COR-L47 (cell line): ENCODE results near the gene TMEM19.

Experiments used
- DNase-seq: peaks from one replicate; lab custom pipeline; 2025; lab: John Stamatoyannopoulos, UW

The TMEM19 gene

DNA sequence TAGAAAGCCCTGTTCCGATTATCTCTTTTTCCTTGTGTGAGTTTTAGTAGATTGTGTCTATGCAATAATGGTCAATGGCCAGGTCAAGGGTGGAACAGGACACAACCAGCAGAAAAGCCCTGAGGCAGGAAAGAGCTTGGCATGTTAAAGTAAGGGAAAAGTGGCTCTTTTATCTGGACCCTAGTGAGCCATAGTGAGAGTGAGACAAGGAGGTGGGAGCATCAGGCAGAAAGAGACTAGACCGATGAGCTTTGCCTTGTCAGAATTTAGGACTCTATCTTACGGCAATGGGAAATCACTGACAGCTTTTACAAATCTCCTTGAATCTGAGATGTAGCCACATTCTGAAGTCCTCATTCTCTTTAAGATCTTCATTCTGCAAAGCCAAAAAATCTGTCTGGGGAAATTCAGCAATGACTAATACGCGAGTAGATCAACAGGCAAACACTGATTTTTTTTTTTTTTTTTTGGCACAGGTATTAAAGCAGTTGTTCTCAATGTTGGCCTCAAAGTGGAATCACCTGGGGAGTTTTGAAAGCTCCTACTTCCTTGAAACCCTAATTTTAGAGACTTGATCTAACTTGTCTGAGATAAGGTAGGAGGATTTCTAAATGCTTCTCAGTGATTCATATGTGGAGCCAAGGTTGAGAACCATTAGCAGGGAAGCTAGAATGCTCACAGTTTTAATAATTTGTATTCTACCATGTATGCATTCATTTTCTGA lies 33.9 kb downstream of the TMEM19 start:
- DNase-seq, result no peak

DNA sequence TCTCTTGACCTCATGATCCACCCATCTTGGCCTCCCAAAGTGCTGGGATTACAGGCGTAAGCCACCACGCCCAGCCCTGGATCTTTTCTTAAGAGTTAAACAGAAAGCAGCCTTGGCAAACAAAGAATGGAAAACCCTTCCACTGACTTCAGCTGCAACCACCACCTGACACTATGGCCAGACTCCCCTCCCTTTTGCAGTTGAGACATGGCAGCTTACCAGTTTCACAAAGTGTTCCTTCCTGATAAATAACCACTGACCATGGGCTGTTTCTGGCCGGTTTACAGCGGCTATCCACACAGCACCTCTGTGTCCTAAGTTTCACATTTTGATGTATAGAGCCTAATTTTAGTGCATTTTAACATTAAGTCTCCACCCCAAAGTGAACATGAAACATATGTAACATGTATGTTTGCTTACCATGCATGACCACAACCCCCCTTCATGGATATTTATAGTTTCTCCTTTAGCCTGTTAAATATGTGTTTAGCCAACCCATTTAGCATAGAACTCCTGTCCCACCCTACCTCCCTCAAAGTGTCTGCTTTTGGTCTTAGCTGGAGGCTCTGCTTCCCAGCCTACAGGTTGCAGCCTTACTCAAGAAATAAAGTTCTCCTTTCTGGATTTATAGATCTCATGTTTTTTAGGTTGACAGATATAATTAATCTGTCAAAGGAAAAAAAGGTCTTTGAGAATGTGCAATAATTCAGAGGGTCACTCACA lies 36.1 kb downstream of the TMEM19 start:
- no peak for DNase-seq

DNA sequence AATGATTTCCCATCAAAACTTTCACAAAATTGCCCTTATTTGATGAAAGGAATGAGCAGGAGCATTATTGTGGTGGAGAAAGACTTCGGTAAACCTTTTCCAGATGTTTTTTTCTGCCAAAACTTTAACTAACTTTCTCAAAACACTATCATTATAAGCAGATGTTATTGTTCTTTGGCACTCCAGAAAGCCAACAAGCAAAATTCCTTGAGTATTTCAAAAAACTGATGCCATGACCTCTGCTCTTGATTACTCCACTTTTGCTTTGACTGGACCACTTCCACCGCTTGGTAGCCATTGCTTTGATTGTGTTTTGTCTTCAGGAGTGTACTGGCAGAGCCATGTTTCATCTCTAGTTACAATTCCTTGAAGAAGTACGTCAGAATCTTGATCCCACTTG lies 39.1 kb downstream of the TMEM19 start:
- no peak for DNase-seq

DNA sequence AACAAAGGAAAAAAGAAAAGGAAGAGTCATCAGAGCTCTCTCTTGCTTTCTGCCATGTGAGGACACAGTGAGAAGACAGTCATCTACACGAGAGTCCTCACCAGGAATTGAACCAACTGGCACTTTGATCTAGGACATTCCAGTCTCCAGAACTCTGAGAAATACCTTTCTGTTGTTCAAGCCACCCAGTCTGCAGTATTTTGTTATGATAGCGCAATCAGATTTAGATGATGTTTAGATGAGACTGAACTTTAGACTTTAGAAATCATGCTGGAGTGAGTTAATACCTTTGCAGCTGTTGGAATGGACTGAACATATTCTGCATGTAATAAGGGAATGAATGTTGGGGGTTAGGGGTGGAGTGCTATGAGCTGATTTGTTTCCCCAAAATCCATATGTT lies 40.7 kb downstream of the TMEM19 start:
- DNase-seq, result no peak

DNA sequence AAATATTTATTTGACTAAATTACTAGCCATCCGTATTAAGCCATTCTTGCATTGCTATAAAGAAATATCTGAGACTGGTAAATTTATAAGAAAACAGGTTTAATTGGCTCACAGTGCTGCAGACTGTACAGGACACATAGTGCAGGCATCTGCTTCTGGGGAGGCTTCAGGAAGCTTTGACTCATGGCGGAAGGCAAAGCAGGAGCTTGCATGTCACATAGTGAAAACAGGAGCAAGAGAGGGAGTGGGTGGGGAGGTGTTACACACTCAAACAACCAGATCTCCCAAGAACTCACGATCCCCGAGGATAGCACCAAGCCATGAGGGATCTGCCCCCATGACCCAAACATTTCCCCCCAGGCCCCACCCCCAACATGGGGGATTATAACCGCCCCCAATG lies 42.1 kb downstream of the TMEM19 start:
- DNase-seq, result no peak

DNA sequence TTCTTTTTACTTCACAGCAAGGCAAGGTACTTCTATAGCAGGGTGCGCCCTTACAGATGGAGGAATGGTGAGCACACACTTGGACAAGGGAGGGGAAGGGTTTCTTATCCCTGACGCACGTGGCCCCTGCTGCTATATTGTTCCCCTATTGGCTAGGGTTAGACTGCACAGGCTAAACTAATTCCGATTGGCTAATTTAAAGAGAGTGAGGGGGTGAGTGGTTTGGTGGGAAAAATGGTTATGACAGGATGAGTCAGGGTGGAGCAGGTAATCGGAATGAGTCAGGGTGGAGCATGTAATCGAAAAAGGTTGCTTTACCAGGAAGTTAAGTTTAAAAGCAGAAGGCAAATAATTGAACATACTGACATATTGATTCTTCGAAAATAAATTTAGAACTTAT lies 45.1 kb downstream of the TMEM19 start:
- no peak for DNase-seq

DNA sequence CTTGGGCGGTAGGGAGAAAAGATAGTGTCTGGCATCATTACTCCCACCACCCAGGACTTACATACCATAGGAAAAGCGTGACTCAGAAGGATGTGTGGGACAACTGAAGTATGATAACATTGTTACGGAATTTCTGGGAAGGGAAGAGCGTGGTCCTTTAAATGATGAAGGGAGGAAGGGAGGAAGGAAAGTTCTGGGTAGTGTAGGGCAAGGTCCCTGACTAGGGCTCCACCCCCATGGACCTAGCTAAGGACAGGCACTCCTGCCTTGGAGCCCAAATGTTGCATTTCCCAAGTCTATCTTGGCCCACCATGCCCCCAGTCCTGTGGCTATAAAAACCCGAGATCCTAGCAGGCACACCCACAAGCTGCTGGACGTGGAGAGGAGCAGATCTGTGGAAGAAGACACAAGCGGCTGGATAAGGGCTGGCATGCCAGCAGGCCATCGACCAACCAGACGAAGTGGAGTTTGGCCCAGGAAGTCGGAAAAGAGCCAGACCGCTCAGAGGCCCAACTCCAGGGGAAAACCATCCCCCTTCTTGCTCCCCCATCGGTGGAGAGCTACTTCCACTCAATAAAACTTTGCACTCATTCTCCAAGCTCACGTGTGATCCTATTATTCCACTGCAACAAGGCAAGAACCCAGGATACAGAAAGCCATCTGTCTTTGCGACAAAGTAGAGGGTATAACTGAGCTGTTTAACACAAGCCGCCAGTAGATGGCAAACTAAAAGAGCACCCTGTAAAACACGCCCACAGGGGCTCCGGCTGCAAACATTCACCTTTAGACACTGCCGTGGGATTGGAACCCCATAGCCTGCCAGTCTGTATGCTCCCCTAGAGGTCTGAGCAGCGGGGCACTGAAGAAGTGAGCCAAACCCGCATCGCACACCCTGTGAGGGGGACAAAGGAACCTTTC lies 45.8 kb downstream of the TMEM19 start:
- DNase-seq, result no peak

DNA sequence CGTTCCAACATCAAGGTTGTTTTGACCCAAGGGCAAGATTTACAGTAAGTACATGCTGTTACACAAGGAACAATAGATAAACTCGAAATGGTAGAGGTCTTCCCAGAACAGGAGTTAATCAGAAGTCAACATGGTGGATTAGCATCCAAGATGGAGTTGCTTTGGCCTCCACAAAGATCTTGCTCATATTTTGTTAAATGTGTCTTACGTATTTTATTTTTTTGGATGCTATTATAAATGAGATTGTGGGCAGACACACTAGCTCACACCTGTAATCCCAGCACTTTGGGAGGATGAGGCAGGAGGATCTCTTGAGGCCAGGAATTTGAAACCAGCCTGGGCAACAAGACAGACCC lies 46.5 kb downstream of the TMEM19 start:
- no peak for DNase-seq

DNA sequence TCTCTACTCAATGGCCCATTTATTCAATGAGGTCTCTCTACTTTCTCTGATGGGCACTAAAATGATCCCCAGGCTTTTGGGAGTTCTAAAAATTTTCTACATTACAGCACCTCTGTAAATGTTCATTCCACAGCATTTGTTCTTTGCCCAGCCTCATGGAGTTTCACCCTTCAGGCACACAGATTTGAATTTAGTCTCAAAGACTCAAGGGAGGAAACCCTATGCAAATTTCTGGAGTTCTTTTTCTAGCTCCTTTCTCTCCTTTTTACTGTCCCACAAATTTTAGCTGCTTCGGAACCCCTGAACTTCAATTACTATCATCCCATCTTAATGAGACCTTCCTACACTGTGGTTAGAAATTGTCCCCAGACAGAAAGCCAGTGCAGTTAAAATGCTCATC lies 51.3 kb downstream of the TMEM19 start:
- DNase-seq, result no peak

DNA sequence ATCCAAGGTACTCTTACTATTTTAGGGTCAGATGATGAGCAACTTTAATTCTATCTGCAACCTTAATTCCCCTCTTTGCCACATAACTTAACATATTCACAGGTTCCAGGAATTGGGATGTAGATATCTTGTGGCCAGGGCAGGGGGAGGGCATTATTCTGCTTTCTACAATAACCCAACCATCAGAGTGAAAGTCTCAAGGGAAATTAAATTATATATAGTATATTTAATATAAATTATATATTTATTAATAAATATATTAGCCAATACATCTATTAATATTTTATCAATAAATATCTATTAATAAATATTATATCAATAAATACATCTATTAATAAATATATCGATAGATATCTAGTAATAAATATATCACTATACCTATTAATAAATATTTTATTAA lies 57.1 kb downstream of the TMEM19 start:
- DNase-seq, result no peak

DNA sequence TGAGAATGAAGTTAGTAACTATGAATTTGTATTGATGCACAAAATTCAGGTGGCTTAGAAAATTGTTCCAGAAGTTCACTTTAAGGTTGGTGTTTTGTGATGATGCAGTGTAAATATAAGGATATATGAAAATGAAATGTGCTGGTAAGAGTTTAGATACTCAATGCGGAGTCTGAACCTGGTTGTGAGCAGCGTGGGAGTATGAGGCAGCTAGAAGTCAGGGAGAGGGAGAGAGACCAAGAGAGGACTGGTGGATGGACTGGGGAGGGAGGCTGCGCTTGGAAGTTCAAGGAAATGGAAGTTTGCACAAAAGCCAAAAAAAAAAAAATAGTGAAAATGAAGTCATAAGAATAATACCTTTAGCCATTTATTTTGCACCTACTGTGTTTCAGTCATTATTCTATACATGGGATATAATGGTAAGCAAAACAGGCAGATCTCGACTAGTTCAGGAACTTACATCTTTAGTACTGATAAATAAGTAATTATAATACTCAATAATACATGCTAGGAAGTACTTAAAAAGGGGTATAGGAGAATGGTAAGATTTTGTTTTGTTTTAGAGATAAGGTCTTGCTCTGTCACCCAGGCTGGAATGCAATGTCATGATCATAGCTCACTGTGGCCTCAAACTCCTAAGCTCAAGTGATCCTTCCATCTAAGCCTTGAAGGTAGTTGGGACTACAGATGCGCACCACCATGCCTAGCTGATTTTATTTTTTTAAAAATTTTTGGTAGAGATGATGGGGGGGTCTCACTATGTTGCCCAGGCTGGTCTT lies 58.8 kb downstream of the TMEM19 start:
- DNase-seq, result no peak

DNA sequence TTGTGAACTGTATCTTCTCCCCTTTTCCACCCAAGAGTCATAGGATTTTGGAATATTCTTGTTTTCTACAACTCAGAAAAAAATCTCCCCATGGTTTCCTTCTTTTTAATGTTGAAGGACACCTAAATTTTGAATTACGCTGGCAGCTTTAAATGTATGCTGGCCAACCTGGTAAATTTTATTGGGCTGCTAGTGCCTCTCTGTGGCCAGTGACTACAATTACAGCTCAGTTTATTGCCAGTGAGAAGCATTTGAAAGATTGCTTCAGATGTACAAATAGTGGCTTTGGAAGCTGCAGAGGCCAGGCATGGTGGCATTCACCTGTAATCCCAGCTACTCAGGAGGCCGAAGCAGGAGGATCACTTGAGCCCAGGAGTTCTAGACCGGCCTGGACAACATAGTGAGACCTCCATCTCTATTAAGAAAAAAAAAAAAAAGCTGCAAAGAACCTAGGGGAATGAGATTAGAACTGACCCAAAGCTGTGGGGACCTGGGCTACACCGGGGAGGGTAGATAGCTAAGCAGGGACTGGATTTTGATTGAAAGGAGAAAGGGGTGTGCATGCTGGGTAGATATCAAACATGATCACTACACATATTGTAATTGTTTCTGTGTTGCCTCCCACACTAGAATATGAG lies 61.2 kb downstream of the TMEM19 start:
- peak; percentile 50 for DNase-seq

DNA sequence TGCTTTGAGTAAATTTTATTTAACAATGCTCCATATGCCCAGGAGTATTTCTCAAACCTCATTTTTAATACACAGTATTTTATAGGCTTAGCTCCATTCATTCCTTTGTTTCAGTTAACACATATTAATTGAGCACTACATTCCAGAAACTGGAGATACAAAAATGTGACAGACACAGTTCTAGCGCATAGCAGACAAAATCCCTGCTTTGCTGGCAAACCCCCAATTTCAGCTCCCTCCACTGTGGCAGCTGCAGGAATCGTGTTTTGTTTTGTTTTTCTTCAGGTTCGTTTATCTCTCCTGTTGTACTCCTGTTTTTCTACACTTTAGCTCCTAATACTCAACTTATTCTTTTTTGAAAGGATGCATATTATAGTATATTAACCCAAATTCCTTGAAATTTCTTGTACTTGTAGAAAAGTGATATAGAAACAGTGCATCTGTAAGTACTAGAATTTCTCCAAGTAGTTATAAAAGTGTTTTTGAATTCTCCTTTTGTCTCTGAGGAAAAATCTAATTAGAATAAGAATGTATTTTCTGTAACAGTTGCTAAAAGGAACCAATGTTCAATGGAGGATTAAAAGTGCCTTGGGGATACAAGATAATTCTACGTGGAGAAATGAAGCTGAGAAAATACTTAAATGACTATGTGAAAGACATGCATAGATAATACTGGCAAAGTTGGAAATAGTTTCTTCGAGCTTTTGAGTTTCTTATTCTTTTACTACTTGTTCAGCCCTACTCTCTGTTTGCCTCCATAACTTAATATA lies 62.4 kb downstream of the TMEM19 start:
- no peak for DNase-seq

DNA sequence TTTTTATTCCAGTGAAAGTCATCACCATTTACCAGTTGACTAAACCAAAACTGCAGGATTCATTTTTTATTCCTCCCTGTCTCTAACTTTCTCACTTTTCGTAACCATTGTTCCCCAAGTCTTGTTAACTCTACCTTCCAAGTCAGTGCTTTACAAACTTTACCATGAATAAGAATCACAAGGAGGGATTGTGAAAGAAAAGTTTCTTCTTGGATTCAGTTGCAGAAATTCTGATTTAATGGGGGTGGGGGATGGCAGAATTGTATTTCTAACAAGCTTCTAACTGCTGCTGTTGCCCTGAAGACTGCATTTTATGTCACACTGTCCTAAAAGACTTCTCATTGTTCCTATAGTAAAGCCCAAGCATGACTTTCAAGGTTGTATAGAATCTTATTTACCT lies 63.8 kb downstream of the TMEM19 start:
- DNase-seq, result no peak

DNA sequence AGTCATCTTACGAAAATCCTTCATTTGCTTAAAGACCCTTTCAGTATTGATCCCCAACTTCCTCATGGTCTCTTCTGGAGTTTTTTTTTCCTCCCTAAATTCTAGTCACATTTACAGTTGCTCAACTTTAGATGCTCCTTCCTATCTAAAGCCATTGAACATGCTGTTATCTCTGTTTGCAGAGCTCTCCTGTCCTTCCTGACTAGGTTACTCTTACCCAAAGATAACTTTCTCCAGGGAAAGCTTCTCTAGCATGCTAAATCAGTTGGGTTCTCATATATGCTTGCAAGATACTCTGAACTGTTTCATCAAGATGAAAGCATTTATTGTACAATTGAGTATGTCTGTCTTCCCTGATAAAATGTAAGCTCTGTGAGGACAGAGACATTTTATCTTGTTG lies 67.0 kb downstream of the TMEM19 start:
- no peak for DNase-seq
